Measurements from ENCODE around the gene EPB41L5. TPM values are rescaled to one million over a fixed set of nuclear protein-coding genes. Genes with fewer than 3 reads are reported as not detected.
"Not testable (repeated sequence)": the region's sequence is repeated elsewhere in the genome, so short reads cannot be mapped to it uniquely, and the experiment has no call there.

The EPB41L5 gene
- total RNA-seq, 1 donor from 2014 or later, result 23.2 TPM

GRCh38 chr2:120199817-120200459, 187.1 kb downstream of the EPB41L5 start:
- not testable (repeated sequence) for DNase-seq (ENCODE audit: low read depth in 2 of 2)

GRCh38 chr2:120203251-120204021, 190.6 kb downstream of the EPB41L5 start:
- DNase-seq (ENCODE audit: low read depth in 2 of 2), result peak in 1 of 2 donors; percentile 42

GRCh38 chr2:120204022-120204405, 191.1 kb downstream of the EPB41L5 start:
- no peak for DNase-seq (ENCODE audit: low read depth in 2 of 2)

GRCh38 chr2:120204417-120204816, 191.5 kb downstream of the EPB41L5 start:
- DNase-seq (ENCODE audit: low read depth in 2 of 2), result no peak

- no peak for DNase-seq (ENCODE audit: low read depth in 2 of 2)
Observed at GRCh38 chr2:120204945-120205670, 192.2 kb downstream of the EPB41L5 start.

- DNase-seq (ENCODE audit: low read depth in 2 of 2), result peak in 1 of 2 donors; percentile 29
Observed at GRCh38 chr2:120206022-120206581, 193.2 kb downstream of the EPB41L5 start.

- no peak for DNase-seq (ENCODE audit: low read depth in 2 of 2)
Observed at GRCh38 chr2:120208381-120209353, 195.8 kb downstream of the EPB41L5 start.

- DNase-seq (ENCODE audit: low read depth in 2 of 2), result no peak
Observed at GRCh38 chr2:120209427-120210269, 196.8 kb downstream of the EPB41L5 start.

- DNase-seq (ENCODE audit: low read depth in 2 of 2), result peak; percentile 41 to 72
Observed at GRCh38 chr2:120210270-120210693, 197.4 kb downstream of the EPB41L5 start.

- DNase-seq (ENCODE audit: low read depth in 2 of 2), result no peak
Observed at GRCh38 chr2:120218181-120218580, 205.3 kb downstream of the EPB41L5 start.

- no peak for DNase-seq (ENCODE audit: low read depth in 2 of 2)
Observed at GRCh38 chr2:120219291-120219690, 206.4 kb downstream of the EPB41L5 start.

GRCh38 chr2:120219766-120220165, 206.9 kb downstream of the EPB41L5 start:
- DNase-seq (ENCODE audit: low read depth in 2 of 2), result no peak

- DNase-seq (ENCODE audit: low read depth in 2 of 2), result no peak
Observed at GRCh38 chr2:120220756-120221155, 207.9 kb downstream of the EPB41L5 start.

GRCh38 chr2:120221616-120222015, 208.7 kb downstream of the EPB41L5 start:
- no peak for DNase-seq (ENCODE audit: low read depth in 2 of 2)

- DNase-seq (ENCODE audit: low read depth in 2 of 2), result no peak
Observed at GRCh38 chr2:120222186-120223033, 209.5 kb downstream of the EPB41L5 start.

GRCh38 chr2:120223034-120223912, 210.4 kb downstream of the EPB41L5 start, which contains the start of gene TMEM185B:
Gene TMEM185B, minus strand, starts transcription at chr2:120223400. Its CDS starts 424 bp downstream, at chr2:120222976.
- DNase-seq (ENCODE audit: low read depth in 2 of 2), result peak; percentile 82 to 87

- DNase-seq (ENCODE audit: low read depth in 2 of 2), result no peak
Observed at GRCh38 chr2:120224256-120224655, 211.4 kb downstream of the EPB41L5 start.
